GM18517 (cell line): ENCODE measurements around the gene NTF3.
"Not testable (repeated sequence)": the region's sequence is repeated elsewhere in the genome, so short reads cannot be mapped to it uniquely, and the experiment has no call there.

Source experiments
- ATAC-seq: cut with Tn5 transposase; IDR thresholded peaks from one replicate; pipeline ENCODE4 v1.9.1; 2021; ENCODE audit warnings: mild to moderate bottlenecking, moderate library complexity; ENCODE audit not compliant: unreplicated experiment

NTF3 gene

DNA sequence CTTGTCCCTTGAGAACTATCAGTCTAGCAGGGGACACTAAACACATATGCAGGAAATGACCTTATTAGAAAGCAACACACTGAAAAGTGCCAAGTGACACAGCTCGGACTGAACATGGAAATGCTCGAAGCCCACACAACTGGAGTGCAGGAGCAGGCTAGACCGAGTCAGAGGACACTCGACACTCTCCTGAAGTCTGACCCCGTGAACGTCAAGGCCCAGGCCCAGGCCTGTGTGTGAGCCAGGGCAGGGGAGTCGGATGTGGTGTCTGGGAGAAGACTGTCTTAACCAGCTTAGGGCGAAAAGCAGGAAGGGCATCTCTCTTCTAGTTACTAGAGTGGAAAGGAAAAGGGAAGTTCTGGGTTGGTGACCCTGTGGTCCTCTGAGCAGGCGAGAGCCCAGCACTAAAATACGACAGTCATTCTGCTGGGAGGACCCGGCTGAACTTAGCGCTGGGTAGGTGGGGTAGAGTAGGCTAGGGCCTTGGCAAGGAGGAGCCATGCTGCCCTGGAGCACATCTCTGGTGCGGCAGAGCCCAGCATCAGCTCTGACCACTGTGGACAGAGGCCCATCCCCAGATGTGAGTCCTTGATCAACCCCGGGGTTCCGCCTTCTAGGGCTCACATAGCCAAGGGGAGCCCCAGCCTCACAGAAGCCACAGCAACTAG is 93.0 kb downstream of the NTF3 start:
- ATAC-seq = no peak

DNA sequence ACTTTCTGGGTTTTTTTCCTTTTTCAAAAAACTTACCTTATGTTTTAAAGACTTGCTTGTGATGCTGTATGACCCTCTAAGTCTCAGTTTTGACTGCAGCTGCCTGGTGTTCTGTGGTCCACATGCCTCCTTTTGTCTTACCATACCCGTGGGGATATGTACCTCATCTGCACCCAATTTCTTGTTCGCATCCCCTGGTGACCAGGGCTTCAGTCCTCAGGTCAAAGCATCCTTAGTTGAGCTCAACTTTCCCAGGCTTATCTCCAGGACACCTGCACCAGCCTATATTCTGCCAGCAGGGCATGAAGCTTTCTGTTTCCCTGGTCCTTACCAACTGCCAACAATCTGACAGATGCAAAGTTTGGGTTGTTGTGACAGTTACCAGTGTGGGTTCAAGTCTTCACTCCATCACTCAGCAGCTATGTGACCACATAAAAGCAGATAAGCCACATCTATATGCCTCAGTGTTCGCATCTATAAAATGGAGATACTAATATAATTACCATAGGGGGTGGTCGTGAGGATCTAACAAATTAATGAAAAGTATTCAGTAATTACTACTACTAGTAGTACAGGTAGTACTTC is 94.0 kb downstream of the NTF3 start:
- ATAC-seq = no peak

DNA sequence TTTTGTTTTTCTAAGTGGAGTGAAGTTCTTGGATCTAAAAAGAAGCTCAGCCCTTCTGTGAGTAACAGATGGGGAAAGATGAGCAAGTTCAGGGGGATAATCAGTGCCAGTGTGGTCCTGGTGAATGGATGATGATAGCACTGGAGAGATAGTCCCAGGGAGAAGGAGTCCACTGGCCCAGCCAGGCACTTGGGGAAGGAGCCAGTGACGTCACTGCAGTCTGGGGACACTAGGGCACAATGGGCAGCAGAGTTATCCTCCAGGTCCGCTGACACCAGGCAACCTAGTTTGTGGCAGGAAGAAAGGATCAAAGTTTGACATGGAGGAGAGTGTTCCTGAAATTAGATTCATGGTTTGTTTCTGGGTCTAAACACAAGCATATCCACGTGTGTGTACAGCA is 101.5 kb downstream of the NTF3 start:
- no peak for ATAC-seq

DNA sequence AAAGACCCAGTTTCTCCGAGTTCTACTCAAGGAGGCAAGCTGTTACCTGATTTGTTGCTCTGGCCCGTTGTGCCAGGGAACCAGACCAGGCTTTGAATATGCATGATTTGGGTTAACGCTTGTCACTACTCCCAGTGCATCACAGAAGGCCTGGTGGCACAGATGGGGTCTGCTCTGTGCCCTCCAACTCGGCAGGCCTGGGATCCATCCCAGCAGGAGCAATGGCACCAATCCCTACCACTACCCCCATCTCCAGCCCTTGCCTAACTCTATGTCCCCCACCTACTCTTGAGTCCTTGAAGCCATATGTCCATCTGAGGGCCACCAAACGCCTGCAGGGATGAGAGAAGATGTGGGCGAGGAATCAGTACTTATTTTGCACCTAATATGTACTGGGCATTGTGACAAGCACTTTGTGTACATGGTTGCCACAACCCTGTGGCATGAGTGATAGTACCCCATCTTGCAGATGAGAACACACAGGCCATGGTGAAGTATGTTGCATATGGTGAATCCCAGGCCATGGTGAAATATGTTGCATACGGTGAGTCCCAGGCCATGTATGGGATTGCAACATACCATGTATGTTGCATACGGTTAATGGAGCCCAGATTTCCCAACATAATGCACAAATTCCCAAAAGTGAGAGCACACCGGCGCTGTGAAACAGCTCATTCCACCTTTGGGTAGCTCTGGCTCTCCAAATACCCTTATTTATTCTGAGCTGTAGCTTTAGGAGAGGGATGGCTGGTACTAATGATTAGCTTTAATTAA is 102.7 kb downstream of the NTF3 start:
- no peak for ATAC-seq

DNA sequence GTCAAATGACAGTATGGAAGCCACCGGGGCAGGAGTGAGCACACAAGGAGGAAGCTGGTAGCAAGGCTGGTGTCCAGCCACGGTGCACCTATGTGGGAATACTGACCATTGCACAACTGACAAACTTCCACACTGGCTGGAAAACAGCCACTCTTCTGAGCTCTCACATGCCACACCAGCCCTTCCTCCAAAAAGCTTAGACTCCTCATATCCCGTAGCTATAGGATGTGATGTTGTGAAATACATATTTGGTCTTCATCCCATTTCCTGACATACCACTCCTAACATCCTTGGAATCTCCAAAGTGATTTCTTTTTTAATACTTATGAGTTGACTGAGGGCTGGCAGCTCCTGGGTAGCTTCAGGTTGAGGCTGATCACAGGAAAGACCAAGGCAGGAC is 103.6 kb downstream of the NTF3 start:
- ATAC-seq = no peak

DNA sequence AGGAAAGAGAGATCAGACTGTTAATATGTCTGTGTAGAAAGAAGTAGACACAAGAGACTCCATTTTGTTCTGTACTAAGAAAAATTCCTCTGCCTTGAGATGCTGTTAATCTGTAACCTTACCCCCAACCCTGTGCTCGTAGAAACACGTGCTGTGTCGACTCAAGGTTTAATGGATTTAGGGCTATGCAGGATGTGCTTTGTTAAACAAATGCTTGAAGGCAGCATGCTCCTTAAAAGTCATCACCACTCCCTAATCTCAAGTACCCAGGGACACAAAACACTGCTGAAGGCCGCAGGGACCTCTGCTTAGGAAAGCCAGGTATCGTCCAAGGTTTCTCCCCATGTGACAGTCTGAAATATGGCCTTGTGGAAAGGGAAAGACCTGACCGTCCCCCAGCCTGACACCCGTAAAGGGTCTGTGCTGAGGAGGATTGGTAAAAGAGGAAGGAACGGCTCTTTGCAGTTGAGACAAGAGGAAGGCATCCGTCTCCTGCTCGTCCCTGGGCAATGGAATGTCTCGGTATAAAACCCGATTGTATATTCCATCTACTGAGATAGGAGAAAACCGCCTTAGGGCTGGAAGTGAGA is 105.2 kb downstream of the NTF3 start:
- not testable (repeated sequence) for ATAC-seq

DNA sequence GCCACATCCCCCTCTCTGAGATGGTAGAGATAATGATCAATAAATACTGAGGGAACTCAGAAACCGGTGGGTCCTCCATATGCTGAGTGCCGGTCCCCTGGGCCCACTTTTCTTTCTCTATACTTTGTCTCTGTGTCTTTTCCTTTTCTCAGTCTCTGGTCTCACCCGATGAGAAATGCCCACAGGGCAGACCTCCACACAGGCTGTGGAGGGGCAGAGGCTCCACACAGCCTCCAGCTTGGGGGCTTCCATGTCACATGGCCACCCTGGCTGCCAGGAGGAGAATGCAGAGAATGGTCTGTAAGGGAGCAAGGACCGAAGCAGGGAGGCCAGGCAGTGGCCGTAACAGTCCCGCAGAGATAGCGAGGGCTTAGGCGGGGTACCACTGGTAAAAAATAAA is 105.9 kb downstream of the NTF3 start:
- ATAC-seq = no peak
